Heart left ventricle (tissue), 16 donors: ENCODE measurements around the gene SLC9A9. TPM values are rescaled to one million over a fixed set of nuclear protein-coding genes. Genes with fewer than 3 reads are reported as not detected.

Experiments
- ATAC-seq, 4 donors: fragments of 200-7000 bp; cut with Tn5 transposase; one replicate each; pipeline ENCODE4 v1.9.1; 2020 to 2022; ENCODE audit warnings: moderate library complexity in 4 of 4, mild to moderate bottlenecking in 3 of 4, moderate number of reproducible peaks in 1 of 4
- DNase-seq, 5 donors: peaks; one replicate each; pipeline ENCODE4 v3.0.0-alpha.2; 2020
- H3K27ac ChIP-seq, 12 donors: fragments of 200-600 bp; sonication (generic) in 4 of 12; one replicate each; pipeline versions ENCODE4 v1.5.0 to v1.8.0; 2016 to 2022; ENCODE audit warnings: mild to moderate bottlenecking in 2 of 12
- H3K27me3 ChIP-seq, 9 donors: fragments of 200-600 bp; sonication (generic) in 2 of 9; one replicate each; pipeline versions ENCODE4 v1.5.1 to v1.8.0; 2016 to 2022; ENCODE audit warnings: mild to moderate bottlenecking in 3 of 9
- H3K36me3 ChIP-seq, 9 donors: fragments of 200-600 bp; sonication (generic) in 2 of 9; one replicate each; pipeline versions ENCODE4 v1.5.0 to v1.8.0; 2018 to 2022; ENCODE audit warnings: mild to moderate bottlenecking in 2 of 9
- H3K4me1 ChIP-seq, 12 donors: fragments of 200-600 bp; sonication (generic) in 4 of 12; one replicate each; pipeline versions ENCODE4 v1.5.0 to v1.8.0; 2016 to 2022; ENCODE audit warnings: mild to moderate bottlenecking in 3 of 12
- H3K4me3 ChIP-seq, 12 donors: fragments of 200-600 bp; sonication (generic) in 4 of 12; one replicate each; pipeline versions ENCODE4 v1.5.0 to v1.8.0; 2017 to 2022; ENCODE audit warnings: mild to moderate bottlenecking in 9 of 12, moderate library complexity in 4 of 12
- H3K9me3 ChIP-seq, 12 donors: fragments of 200-600 bp; sonication (generic) in 4 of 12; one replicate each; pipeline versions ENCODE4 v1.5.0 to v1.8.0; 2016 to 2022; ENCODE audit warnings: mild to moderate bottlenecking in 1 of 12
- CTCF ChIP-seq, 12 donors: fragments of 200-600 bp; sonication (generic) in 4 of 12; IDR thresholded peaks; one replicate each; pipeline versions ENCODE4 v1.5.0 to v1.8.0; 2018 to 2022; ENCODE audit warnings: antibody characterized with exemption in 12 of 12, mild to moderate bottlenecking in 5 of 12
- POLR2A ChIP-seq, 2 donors: fragments of 450-650 bp; IDR thresholded peaks; one replicate each; pipeline ENCODE4 v1.6.1; 2017; ENCODE audit warnings: antibody characterized with exemption in 2 of 2, mild to moderate bottlenecking in 2 of 2, moderate library complexity in 2 of 2
- WGBS, 4 donors: extraction: QIAGEN DNeasy Blood & Tissue Kit in 2 of 4; methylation state at CpG; one replicate each; pipeline versions ENCODE4 v1.1.5 to v1.1.7; 2013 to 2018; 5-methylcytosine and 5-hydroxymethylcytosine counted together
- intact Hi-C, 10 donors: fragments of 100-400 bp; cut with DNase I; formaldehyde crosslinking; loops; one replicate each; pipeline versions ENCODE4 v1.11.1 to v1.14.2; 2022
- polyA plus RNA-seq, 2 donors: library from polyadenylated mRNA; stranded (reverse); fragments of 200-250 nt; gene quantifications; one replicate each; pipeline ENCODE4 v1.2.3, GENCODE V29; 2013
- total RNA-seq, 9 donors: library from RNA; depleted of rRNA in 2 of 9; stranded (reverse); fragments of >200 nt in 2 of 9; fragmentation: NEBNext Ultra II Directional in 3 of 9; extraction: Animal tissue kit (Norgen Biotek cat#: 25700) in 3 of 9; gene quantifications; one replicate each; pipeline versions ENCODE4 v1.1.0 to v1.2.4, GENCODE V29; 2016 to 2023
- donor health status: ischemic (EF 13 %, LVEDD 7.1; RV severe dilation, severe dysfunction).
- donor health status: healthy with polysubstance abuse.
- donor health status: DM: no; HTN: yes; CAD: no.
- donor health status: DM: no; HTN: no; CAD: no.
- donor health status: ischemic (EF 25% LVEDD 6.9; RV normal size, moderate dysfunction).
- donor health status: ischemic (EF 25% LVEDD 5.7; RV mildly dilated, moderate dysfunction).
- donor health status: healthy.
- donor health status: DM: yes; HTN: yes; CAD: no.
- donor health status: ischemic (EF 35%, LVEDD 5.7; RV mildly dilated, moderate dysfunction).
- donor health status: nonischemic (EF 11% LVEDD 7.7; RV severe dilation, severe dysfunction).
- donor health status: DM: yes; HTN: yes; CAD: no.
- donor health status: PGD.
- donor health status: ischemic (EF 29% LVEDD 5.4; RV normal size, mild dysfunction).
- donor health status: nonischemic (EF 23%, LVEDD 6.1; RV moderate dilation, normal function).

Gene SLC9A9
- total and polyA plus RNA-seq, 11 donors = 0.76 to 17.5 (median 3.3) TPM

GRCh38 chr3:143228405-143228804 is 619.9 kb downstream of the SLC9A9 start:
- H3K27me3 ChIP-seq = no peaks in the 10 kb centered on the region
- WGBS, 4 donors = 92 to 95% (median 93%) methylated on average over 12 of the region's 12 CpGs
- intact Hi-C loops = no loop called here
- TF ChIP-seq CTCF (IDR thresholded peaks at IDR 0.05) (no peak), POLR2A (IDR thresholded peaks at IDR 0.05) (no peak)
- no peaks in the 10 kb centered on the region for H3K9me3 ChIP-seq
- DNase-seq = peak in 1 of 5 donors; percentile 56
- H3K36me3 ChIP-seq = no peaks in the 10 kb centered on the region
- no peak overlapping the region for H3K27ac ChIP-seq
- ATAC-seq = no peak
- no peaks in the 10 kb centered on the region for H3K4me1 ChIP-seq
- H3K4me3 ChIP-seq = no peak overlapping the region

GRCh38 chr3:143226678-143227291 is 621.5 kb downstream of the SLC9A9 start:
- WGBS, 4 donors = 79 to 85% (median 81%) methylated on average over 10 of the region's 10 CpGs
- intact Hi-C loops = no loop called here
- no peaks in the 10 kb centered on the region for H3K4me1 ChIP-seq
- no peak overlapping the region for H3K27ac ChIP-seq
- DNase-seq (no peak), ATAC-seq (no peak)
- no peak overlapping the region for H3K4me3 ChIP-seq
- no peaks in the 10 kb centered on the region for H3K9me3 ChIP-seq
- TF ChIP-seq CTCF (IDR thresholded peaks at IDR 0.05) (no peak), POLR2A (IDR thresholded peaks at IDR 0.05) (no peak)
- no peaks in the 10 kb centered on the region for H3K27me3 ChIP-seq
- no peaks in the 10 kb centered on the region for H3K36me3 ChIP-seq

GRCh38 chr3:143224716-143225115 is 623.6 kb downstream of the SLC9A9 start:
- no peaks in the 10 kb centered on the region for H3K27me3 ChIP-seq
- no peak for DNase-seq
- H3K4me1 ChIP-seq = no peaks in the 10 kb centered on the region
- H3K9me3 ChIP-seq = no peaks in the 10 kb centered on the region
- H3K36me3 ChIP-seq = no peaks in the 10 kb centered on the region
- H3K27ac ChIP-seq = no peak overlapping the region
- TF ChIP-seq POLR2A (IDR thresholded peaks at IDR 0.05) = no peak
- 89 to 96% (median 91%) methylated on average over 2 of the region's 2 CpGs for WGBS, 4 donors
- H3K4me3 ChIP-seq = no peak overlapping the region
- ATAC-seq = no peak
- intact Hi-C loops = no loop called here

GRCh38 chr3:143222981-143223380 is 625.3 kb downstream of the SLC9A9 start:
- no peaks in the 10 kb centered on the region for H3K9me3 ChIP-seq
- TF ChIP-seq CTCF (IDR thresholded peaks at IDR 0.05) (no peak), POLR2A (IDR thresholded peaks at IDR 0.05) (no peak)
- no peak overlapping the region for H3K4me3 ChIP-seq
- H3K27me3 ChIP-seq = no peaks in the 10 kb centered on the region
- intact Hi-C loops = no loop called here
- 83 to 96% (median 90%) methylated on average over 1 of the region's 1 CpG for WGBS, 4 donors
- H3K36me3 ChIP-seq = no peaks in the 10 kb centered on the region
- DNase-seq (no peak), ATAC-seq (no peak)
- no peak overlapping the region for H3K27ac ChIP-seq
- H3K4me1 ChIP-seq = no peaks in the 10 kb centered on the region

GRCh38 chr3:143222505-143222904 is 625.8 kb downstream of the SLC9A9 start:
- Histone ChIP-seq H3K4me1 (no peaks in the 10 kb centered on the region), H3K4me3 (no peak overlapping the region), H3K27ac (no peak overlapping the region), H3K9me3 (no peaks in the 10 kb centered on the region), H3K36me3 (no peaks in the 10 kb centered on the region), H3K27me3 (no peaks in the 10 kb centered on the region)
- intact Hi-C loops = no loop called here
- TF ChIP-seq POLR2A (IDR thresholded peaks at IDR 0.05) (no peak), CTCF (IDR thresholded peaks at IDR 0.05) (no peak)
- ATAC-seq = peak in 1 of 4 donors; percentile 39
- WGBS, 4 donors = 47 to 73% (median 56%) methylated on average over 3 of the region's 3 CpGs
- DNase-seq = no peak
